Activated CD8-positive, alpha-beta memory T cell treated with anti-CD3 and anti-CD28 coated beads, Interleukin-2, amount 50 U/mL, for 48 hours (primary cell): ENCODE measurements around the gene LIMCH1.
"Not testable (repeated sequence)": the region's sequence is repeated elsewhere in the genome, so short reads cannot be mapped to it uniquely, and the experiment has no call there.

Source experiments
- DNase-seq: peaks from one replicate; pipeline ENCODE4 v3.0.0-alpha.2; 2020

Gene LIMCH1

GRCh38 chr4:41611881-41612871 is 74.2 kb downstream of the LIMCH1 start:
- DNase-seq = no peak

GRCh38 chr4:41613386-41613785 is 75.4 kb downstream of the LIMCH1 start:
- no peak for DNase-seq

DNA sequence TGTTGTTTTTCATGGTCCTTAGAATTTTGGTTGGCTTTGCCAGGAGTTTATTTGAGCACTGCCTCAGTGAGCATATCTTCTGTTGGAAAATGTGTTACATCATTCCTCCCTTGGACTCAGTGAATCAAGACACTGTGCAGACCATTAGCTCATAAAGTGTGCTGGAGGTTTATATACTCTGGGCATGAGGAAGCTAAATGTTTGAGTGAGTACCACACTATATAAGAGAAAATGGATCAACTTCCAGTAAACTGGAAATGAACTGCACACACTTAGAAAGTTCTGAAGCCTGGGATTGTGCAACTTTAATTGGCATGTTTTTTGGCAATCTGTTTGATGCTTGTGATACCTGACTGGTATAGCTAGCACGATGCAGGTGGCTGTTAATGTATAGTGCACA is 75.9 kb downstream of the LIMCH1 start:
- no peak for DNase-seq

DNA sequence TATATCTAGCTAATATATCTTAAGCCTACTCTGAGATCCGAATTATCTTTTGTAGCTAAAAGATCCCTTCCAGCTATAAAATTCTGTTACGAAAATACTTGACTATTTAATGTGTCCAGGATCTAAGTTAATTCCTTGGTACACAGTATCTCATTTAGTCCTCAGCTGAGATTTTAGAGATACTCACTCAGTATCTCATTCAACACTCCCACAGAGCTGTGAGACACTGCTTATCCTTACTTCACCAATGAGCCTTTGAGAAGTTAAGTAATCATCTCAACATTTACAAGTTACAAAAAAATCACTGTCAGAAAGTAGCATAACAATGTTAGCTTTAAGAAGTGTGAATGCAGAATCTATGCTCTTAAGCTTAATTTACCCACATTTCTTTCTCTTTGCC is 76.6 kb downstream of the LIMCH1 start:
- DNase-seq = no peak

DNA sequence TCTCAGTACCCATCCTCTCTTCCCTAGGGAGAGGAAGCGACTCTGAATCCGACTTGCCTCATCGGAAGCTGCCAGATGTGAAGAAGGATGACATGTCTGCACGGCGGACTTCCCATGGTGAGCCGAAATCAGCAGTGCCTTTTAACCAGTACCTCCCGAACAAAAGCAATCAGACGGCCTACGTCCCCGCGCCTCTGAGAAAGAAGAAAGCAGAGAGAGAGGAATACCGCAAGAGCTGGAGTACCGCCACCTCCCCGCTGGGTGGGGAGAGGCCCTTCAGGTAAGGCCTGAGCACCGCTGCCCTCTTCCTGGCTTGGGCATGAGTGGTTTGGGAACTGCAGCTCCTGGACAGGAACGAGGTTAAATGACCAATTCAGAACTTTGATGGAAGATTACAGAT is 81.2 kb downstream of the LIMCH1 start:
- DNase-seq = no peak

DNA sequence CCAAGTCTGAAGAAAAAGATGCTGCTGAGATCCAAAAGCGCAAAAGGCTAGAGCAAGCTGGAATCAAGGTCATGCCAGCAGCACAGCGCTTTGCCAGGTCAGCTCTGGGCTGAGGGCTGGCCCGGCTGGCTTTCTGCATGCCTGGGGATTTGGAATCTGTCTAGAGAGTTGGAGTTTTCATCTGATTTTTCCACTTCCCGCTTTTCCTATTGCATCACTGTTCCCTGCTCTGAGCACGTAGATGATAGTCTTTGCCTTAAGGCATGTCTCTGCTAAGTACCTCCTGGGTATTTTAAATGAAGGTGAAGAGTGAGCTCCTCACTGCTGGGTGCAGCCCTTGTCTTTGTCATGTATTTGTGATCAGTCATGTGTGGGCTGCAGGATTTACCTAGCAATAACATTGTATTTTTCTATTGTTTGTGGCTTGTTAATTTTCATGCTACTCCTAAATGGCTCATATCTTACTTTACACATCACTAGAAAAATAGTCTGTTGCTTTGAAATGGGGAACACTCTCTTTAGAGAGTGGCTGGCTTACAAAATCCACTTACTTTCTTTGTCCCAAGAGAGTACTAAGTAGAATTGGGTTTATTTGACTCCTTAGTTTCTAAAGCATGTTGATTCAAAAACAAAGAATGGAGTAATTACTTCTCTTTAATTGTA is 82.8 kb downstream of the LIMCH1 start:
- no peak for DNase-seq

DNA sequence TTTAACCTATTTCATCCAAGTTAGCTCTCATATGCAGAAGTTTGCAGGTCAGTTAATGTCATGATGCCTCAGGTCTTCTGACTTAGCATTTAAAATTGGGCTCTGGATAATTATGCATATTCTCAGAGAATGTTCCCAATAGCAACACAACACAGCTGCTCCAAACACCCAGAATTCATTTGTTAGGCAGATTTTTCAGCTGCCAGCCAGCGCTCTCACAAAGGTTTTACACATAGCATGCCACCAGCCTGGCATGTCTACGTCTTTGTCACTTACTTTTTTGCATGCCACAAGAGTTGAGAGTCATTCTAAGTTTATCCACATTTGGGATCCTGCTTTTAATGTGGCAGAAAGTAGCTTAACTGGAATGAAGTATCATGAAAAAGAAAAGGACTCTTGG is 84.8 kb downstream of the LIMCH1 start:
- no peak for DNase-seq

- DNase-seq = no peak
Measured at GRCh38 chr4:41624765-41625164, 86.8 kb downstream of the LIMCH1 start.

DNA sequence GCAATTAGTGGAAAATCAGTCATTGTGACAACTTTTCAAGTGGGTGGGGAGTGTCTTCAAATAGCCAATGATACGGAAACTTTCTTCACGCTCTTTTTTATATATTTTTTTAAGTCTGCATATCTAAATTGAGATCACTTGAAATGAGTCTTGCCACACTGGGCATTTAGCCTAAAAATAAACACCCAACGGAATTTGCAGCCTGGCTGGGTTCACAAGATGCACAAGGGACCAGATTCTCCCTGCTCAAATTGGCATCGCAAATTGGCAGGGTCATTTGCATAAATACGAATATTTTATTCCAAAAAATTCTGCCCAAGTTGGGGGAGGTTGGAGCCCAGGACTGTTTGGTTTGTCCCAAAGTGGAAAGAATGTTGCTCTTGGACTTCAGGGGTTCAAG is 87.6 kb downstream of the LIMCH1 start:
- no peak for DNase-seq

- no peak for DNase-seq
Measured at GRCh38 chr4:41628936-41629335, 91.0 kb downstream of the LIMCH1 start.

GRCh38 chr4:41631523-41631922 is 93.6 kb downstream of the LIMCH1 start:
- no peak for DNase-seq

- DNase-seq = no peak
Measured at GRCh38 chr4:41632481-41633073, 94.6 kb downstream of the LIMCH1 start.

DNA sequence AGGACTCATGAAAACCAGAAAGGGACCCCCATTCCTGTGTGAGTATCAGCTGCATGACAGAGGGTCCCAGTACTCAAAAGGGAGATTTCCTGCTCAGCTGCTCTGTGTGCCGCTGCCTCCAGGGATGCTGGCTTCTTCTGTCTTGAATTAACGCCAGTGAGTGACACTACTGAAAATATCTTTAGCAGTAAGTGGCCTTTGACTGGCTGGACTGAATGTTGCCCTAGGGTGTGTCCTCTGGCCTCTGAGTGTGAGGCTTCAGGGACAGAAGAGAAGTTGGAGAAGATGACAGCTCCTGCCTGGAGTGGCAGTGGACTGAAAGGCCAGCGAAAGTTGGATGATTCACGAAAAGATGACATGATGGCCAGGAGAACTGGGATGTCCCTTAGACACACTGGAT is 95.4 kb downstream of the LIMCH1 start:
- no peak for DNase-seq

DNA sequence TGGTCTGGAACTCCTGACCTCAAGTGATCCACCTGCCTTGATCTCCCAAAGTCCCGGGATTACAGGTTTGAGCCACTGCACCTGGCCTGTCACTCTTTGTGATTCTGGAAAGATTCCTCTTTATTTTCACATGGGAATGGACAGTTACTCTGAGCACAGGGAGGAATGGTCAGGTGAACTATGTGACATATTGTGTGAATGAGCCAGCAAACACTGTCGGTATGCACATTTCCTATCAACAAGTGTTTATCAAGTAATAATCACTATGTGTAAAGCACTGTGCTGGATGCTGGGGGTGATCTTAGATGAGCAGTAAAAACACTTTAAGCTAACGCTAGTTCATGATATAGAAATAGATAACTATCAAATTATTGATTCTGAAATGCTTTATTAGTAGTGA is 97.5 kb downstream of the LIMCH1 start:
- DNase-seq = no peak

DNA sequence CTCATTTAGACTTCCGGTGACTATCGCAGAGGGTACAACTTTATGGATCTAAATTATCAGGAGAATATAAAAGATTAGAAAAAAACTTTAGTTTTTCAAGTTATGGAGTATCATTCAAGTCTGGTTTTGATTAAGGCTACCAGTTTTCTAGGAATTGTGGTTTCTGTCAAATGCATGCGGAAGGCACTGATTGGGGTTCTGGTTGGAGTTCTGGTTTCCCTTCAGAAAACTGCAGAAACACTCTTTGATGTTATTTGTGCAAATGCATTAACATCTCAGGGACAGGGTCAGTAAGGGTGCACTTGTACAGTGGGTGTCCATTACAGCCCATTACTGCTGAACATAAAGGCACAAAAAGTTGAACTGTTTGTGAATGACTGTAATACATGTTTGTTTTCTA is 100.2 kb downstream of the LIMCH1 start:
- no peak for DNase-seq

GRCh38 chr4:41638866-41639265 is 100.9 kb downstream of the LIMCH1 start:
- no peak for DNase-seq

DNA sequence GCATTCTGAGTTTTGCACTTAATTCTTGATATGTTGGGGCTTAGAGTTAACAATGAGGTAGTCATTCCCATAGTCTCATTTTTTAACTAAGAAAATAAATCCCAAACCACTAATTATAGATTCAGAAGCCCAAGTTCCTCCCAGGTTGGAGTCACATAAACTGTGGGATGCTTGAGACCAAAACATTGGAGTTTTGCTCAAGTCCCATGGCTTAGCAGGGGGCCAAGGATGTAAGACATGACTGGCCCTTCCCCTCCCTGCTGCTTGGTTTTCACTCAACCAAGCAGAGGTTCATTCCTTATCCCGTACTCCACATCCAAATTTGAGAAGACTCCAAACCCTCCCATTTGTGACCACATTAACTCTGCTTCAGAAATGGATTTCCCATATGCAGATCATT is 101.3 kb downstream of the LIMCH1 start:
- DNase-seq = no peak

DNA sequence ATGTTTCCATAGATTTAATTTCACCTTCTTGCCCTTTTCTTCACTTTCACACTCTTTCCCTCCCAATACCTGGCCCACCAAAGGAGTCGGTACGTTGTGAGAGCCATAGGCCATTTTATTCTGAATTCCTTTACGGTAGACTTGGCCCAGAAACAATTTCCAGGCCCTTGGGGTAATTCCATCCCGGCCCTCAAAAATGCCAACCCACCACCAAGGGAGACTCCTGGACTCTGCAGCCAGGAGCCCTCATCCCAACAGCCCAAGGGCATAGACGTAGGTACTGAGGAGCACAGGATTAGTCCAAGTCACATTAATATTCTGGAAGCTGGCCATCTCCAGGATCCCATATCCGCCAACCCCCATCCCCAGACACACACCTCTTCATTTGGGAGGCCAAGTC is 102.9 kb downstream of the LIMCH1 start:
- DNase-seq = no peak

- not testable (repeated sequence) for DNase-seq
Measured at GRCh38 chr4:41642746-41643145, 104.8 kb downstream of the LIMCH1 start.

DNA sequence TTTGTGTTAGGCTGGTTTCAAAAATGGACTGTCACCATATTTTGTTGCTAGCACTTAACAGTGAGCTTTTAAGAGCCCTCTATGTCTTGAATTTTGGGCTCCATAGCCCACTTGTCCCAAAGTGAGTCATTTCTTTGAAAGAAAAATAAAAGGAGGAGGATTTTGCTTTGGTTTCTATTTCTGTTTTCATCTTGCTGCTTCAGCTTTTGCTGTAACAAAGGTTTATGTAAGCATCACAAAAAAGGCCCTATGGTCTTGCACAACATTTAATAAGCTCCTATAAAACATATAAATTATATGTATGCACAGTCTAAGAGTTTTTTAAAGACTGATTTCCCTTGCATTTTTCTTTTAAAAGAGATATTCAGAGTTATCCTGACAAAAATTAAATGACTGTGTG is 105.4 kb downstream of the LIMCH1 start:
- no peak for DNase-seq

GRCh38 chr4:41644288-41644914 is 106.4 kb downstream of the LIMCH1 start:
- peak; percentile 76 for DNase-seq

DNA sequence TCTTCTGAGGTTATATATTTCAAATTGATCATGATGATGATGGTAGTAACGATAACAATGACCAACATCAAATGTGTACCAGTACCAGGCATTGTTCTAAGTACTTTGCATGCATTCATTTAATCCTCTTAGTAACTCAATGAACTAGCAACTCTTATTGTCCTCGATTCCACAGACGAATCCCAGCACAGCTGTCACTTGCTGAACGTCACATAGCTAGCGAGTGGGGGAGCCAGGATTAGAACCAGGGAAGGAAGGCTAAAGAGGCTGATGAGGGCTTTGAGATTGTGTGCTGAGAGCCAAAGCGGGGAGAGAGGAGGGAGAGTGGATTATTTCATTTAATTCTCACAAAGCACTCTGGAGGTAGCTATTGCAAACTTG is 106.9 kb downstream of the LIMCH1 start:
- no peak for DNase-seq

GRCh38 chr4:41645728-41646390 is 107.9 kb downstream of the LIMCH1 start:
- no peak for DNase-seq
